Measurements from ENCODE around the gene PLCB1.

DNA sequence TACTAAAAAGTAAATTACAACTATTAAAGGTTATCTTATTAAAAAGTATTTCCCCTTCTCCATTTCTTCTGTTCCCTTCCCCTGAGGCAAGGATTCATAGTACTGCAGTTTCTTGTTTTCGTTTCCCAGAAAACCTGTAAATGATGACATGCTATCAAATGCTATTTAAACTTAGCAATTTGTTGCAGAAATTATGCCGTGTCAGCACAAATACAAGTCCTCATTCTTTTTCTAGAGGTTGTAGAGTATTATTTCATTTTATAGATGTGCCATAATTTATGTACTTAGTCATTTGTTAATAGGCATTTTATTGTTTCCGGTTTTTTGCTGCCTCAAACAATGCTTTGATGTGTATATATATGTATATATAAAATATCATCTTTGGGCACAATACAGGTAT is 268.4 kb downstream of the PLCB1 start:
- no peak for TF ChIP-seq CTCF (IDR thresholded peaks at IDR 0.05)
- no peak for TF ChIP-seq POLR2A (IDR thresholded peaks at IDR 0.05)

All from uterus (tissue), 2 donors.